Measurements from ENCODE around the gene TSPAN12. TPM values are rescaled to one million over a fixed set of nuclear protein-coding genes. Genes with fewer than 3 reads are reported as not detected.
A peak's percentile ranks its signal among the peaks of the same experiment; 100 is the strongest.

The TSPAN12 gene
- total and polyA plus RNA-seq, 8 donors, result 25.7 to 52.3 (median 44.0) TPM

- Histone ChIP-seq H3K36me3 (no peaks in the 10 kb centered on the region), H3K27ac (no peak overlapping the region), H3K27me3 (no peaks in the 10 kb centered on the region), H3K9me3 (no peaks in the 10 kb centered on the region), H3K4me3 (no peak overlapping the region), H3K4me1 (no peaks in the 10 kb centered on the region)
- TF ChIP-seq CTCF (IDR thresholded peaks at IDR 0.05), result no peak
- intact Hi-C loops (cut with DNase I), result no loop called here
- no peak for ATAC-seq
- DNase-seq, result no peak
These were observed 87.7 kb downstream of the TSPAN12 start for GRCh38 chr7:120770206-120770605.

- no peak for ATAC-seq
- no peaks in the 10 kb centered on the region for H3K9me3 ChIP-seq
- H3K4me1 ChIP-seq, result no peaks in the 10 kb centered on the region
- H3K27ac ChIP-seq, result no peak overlapping the region
- H3K27me3 ChIP-seq, result no peaks in the 10 kb centered on the region
- H3K36me3 ChIP-seq, result no peaks in the 10 kb centered on the region
- intact Hi-C loops (cut with DNase I), result no loop called here
- DNase-seq, result no peak
- H3K4me3 ChIP-seq, result no peak overlapping the region
- TF ChIP-seq CTCF (IDR thresholded peaks at IDR 0.05), result no peak
These were observed 97.1 kb downstream of the TSPAN12 start for GRCh38 chr7:120760851-120761250.

- H3K27me3 ChIP-seq, result no peaks in the 10 kb centered on the region
- ATAC-seq (no peak), DNase-seq (no peak)
- intact Hi-C loops (cut with DNase I), result no loop called here
- H3K4me3 ChIP-seq, result no peak overlapping the region
- no peaks in the 10 kb centered on the region for H3K4me1 ChIP-seq
- no peaks in the 10 kb centered on the region for H3K36me3 ChIP-seq
- no peaks in the 10 kb centered on the region for H3K9me3 ChIP-seq
- no peak for TF ChIP-seq CTCF (IDR thresholded peaks at IDR 0.05)
- no peak overlapping the region for H3K27ac ChIP-seq
These were observed 97.9 kb downstream of the TSPAN12 start for GRCh38 chr7:120760050-120760449.

- Histone ChIP-seq H3K27ac (no peak overlapping the region), H3K9me3 (no peaks in the 10 kb centered on the region), H3K36me3 (no peaks in the 10 kb centered on the region), H3K4me1 (no peaks in the 10 kb centered on the region), H3K4me3 (no peak overlapping the region), H3K27me3 (no peaks in the 10 kb centered on the region)
- no peak for TF ChIP-seq CTCF (IDR thresholded peaks at IDR 0.05)
- intact Hi-C loops (cut with DNase I), result no loop called here
- ATAC-seq, result peak; percentile 18
- DNase-seq, result no peak
These were observed 114.8 kb downstream of the TSPAN12 start for GRCh38 chr7:120743128-120743527.

- Histone ChIP-seq H3K4me3 (no peak overlapping the region), H3K36me3 (no peaks in the 10 kb centered on the region), H3K27ac (no peak overlapping the region), H3K9me3 (no peaks in the 10 kb centered on the region), H3K4me1 (no peaks in the 10 kb centered on the region), H3K27me3 (no peaks in the 10 kb centered on the region)
- no peak for TF ChIP-seq CTCF (IDR thresholded peaks at IDR 0.05)
- ATAC-seq (no peak), DNase-seq (no peak)
- intact Hi-C loops (cut with DNase I), result no loop called here
These were observed 115.6 kb downstream of the TSPAN12 start for GRCh38 chr7:120742372-120742771.
